Measurements from ENCODE around the gene NHSL2. TPM values are rescaled to one million over a fixed set of nuclear protein-coding genes. Genes with fewer than 3 reads are reported as not detected.
A peak's percentile ranks its signal among the peaks of the same experiment; 100 is the strongest.

NHSL2 gene
- total and polyA plus RNA-seq, 10 donors, result 0.24 to 20.8 (median 10.1) TPM

- no peaks in the 10 kb centered on the region for H3K9me3 ChIP-seq
- TF ChIP-seq CTCF (IDR thresholded peaks at IDR 0.05 in 8 of 11, conservative IDR thresholded peaks at IDR 0.05 in 3 of 11), result no peak
- TF ChIP-seq POLR2A (IDR thresholded peaks at IDR 0.05), result no peak
- TF ChIP-seq POLR2AphosphoS5 (IDR thresholded peaks at IDR 0.05), result no peak
- DNase-seq, result no peak
- 40 to 78% (median 48%) methylated on average over 5 of the region's 5 CpGs for WGBS, 5 donors
- no peak overlapping the region for H3K4me3 ChIP-seq
- H3K27ac ChIP-seq, result no peak overlapping the region
- H3K27me3 ChIP-seq (replicated peaks in 1 of 7), result peaks cover 0 to 13% (median 3%) of the 10 kb centered on the region in 7 donors
- peaks cover 0 to 13% (median 3%) of the 10 kb centered on the region in 6 donors for H3K4me1 ChIP-seq
- intact Hi-C loops (cut with DNase I; ENCODE audit: low total_unique reads), result no loop called here
- H3K36me3 ChIP-seq, result no peaks in the 10 kb centered on the region
Measured at GRCh38 chrX:72052415-72053090, 141.9 kb downstream of the NHSL2 start.

DNA sequence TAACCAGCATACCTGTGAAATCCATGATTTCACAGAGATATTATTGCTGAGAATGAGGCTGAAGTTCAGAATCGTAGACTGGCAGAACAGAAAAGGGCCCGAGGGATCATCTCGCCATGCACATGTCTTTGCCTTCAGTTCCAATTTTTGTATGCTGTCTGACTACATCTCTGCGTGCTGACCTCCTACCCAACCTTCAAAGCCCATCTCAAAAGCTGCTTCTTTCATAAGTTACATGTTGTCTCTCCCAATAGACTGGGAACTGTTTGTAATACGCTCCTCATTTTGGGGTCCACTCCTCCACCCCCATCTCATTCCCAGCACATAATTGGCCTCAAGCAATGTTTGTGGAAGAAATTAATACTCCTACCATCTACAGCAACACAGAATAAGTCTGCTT lies 142.9 kb downstream of the NHSL2 start:
- WGBS, 5 donors, result 77 to 94% (median 90%) methylated on average over 5 of the region's 5 CpGs
- Histone ChIP-seq H3K4me1 (peaks cover 0 to 21% (median 5%) of the 10 kb centered on the region in 6 donors), H3K9me3 (no peaks in the 10 kb centered on the region), H3K27ac (no peak overlapping the region), H3K27me3 (replicated peaks in 1 of 7) (peaks cover 0 to 8% (median under 1%) of the 10 kb centered on the region in 7 donors), H3K36me3 (no peaks in the 10 kb centered on the region), H3K4me3 (no peak overlapping the region)
- TF ChIP-seq POLR2AphosphoS5 (IDR thresholded peaks at IDR 0.05) (no peak), CTCF (IDR thresholded peaks at IDR 0.05 in 8 of 11, conservative IDR thresholded peaks at IDR 0.05 in 3 of 11) (no peak), POLR2A (IDR thresholded peaks at IDR 0.05) (no peak)
- no peak for DNase-seq
- intact Hi-C loops (cut with DNase I; ENCODE audit: low total_unique reads), result no loop called here

- 73 to 96% (median 90%) methylated on average over 19 of the region's 19 CpGs for WGBS, 5 donors
- Histone ChIP-seq H3K4me1 (peaks cover 0 to 25% (median 5%) of the 10 kb centered on the region in 6 donors), H3K27me3 (replicated peaks in 1 of 7) (peaks cover 0 to 7% (median 0%) of the 10 kb centered on the region in 7 donors), H3K36me3 (no peaks in the 10 kb centered on the region), H3K9me3 (no peaks in the 10 kb centered on the region), H3K4me3 (no peak overlapping the region), H3K27ac (no peak overlapping the region)
- no peak for DNase-seq
- intact Hi-C loops (cut with DNase I; ENCODE audit: low total_unique reads), result no loop called here
- TF ChIP-seq POLR2A (IDR thresholded peaks at IDR 0.05), result no peak
- no peak for TF ChIP-seq POLR2AphosphoS5 (IDR thresholded peaks at IDR 0.05)
- no peak for TF ChIP-seq CTCF (IDR thresholded peaks at IDR 0.05 in 8 of 11, conservative IDR thresholded peaks at IDR 0.05 in 3 of 11)
Measured at GRCh38 chrX:72054779-72055489, 144.3 kb downstream of the NHSL2 start.

GRCh38 chrX:72057331-72057730 lies 146.7 kb downstream of the NHSL2 start:
- no peak for DNase-seq
- no peak for TF ChIP-seq POLR2A (IDR thresholded peaks at IDR 0.05)
- no peak for TF ChIP-seq CTCF (IDR thresholded peaks at IDR 0.05 in 8 of 11, conservative IDR thresholded peaks at IDR 0.05 in 3 of 11)
- no peak for TF ChIP-seq POLR2AphosphoS5 (IDR thresholded peaks at IDR 0.05)
- Histone ChIP-seq H3K27me3 (replicated peaks in 1 of 7) (peaks cover 0 to 8% (median 0%) of the 10 kb centered on the region in 7 donors), H3K4me3 (no peak overlapping the region), H3K9me3 (no peaks in the 10 kb centered on the region), H3K27ac (peak overlapping the region in 4 of 8 donors; percentile 13 to 68 (median 46)), H3K4me1 (peaks cover 0 to 21% (median 8%) of the 10 kb centered on the region in 6 donors), H3K36me3 (no peaks in the 10 kb centered on the region)
- 13 to 33% (median 21%) methylated on average over 3 to 4 of the region's 4 CpGs for WGBS, 5 donors
- intact Hi-C loops (cut with DNase I; ENCODE audit: low total_unique reads), result no loop called here

All from spleen (tissue), 11 donors.